Cerebellar nuclear complex (tissue), 1 donor: ENCODE results near the gene GARIN3.

Experiments
- DNase-seq, 2 experiments: peaks; one replicate each; lab custom pipeline; 2025; lab: John Stamatoyannopoulos, UW

GARIN3 gene

GRCh38 chr5:157143127-157143971, 22.7 kb downstream of the GARIN3 start:
- peak in 1 of 2 experiments; percentile 72 for DNase-seq

- peak; percentile 88 to 91 for DNase-seq
Measured at GRCh38 chr5:157142317-157143126, 23.5 kb downstream of the GARIN3 start, which contains the start of gene MED7. MED7 (minus strand) TSS chr5:157142865; CDS start chr5:157139431, 3,434 bp downstream.

GRCh38 chr5:157137691-157138090, 28.4 kb downstream of the GARIN3 start:
- DNase-seq, result no peak

GRCh38 chr5:157132281-157132612, 33.8 kb downstream of the GARIN3 start:
- DNase-seq, result no peak

- DNase-seq, result no peak
Measured at GRCh38 chr5:157130925-157131324, 35.1 kb downstream of the GARIN3 start.

GRCh38 chr5:157121709-157122108, 44.4 kb downstream of the GARIN3 start:
- DNase-seq, result no peak

- DNase-seq, result no peak
Measured at GRCh38 chr5:157120102-157120501, 46.0 kb downstream of the GARIN3 start.

- no peak for DNase-seq
Measured at GRCh38 chr5:157116483-157116954, 49.5 kb downstream of the GARIN3 start.

GRCh38 chr5:157115502-157115901, 50.6 kb downstream of the GARIN3 start:
- no peak for DNase-seq

GRCh38 chr5:157115012-157115411, 51.1 kb downstream of the GARIN3 start:
- DNase-seq, result no peak

GRCh38 chr5:157113002-157113401, 53.1 kb downstream of the GARIN3 start:
- no peak for DNase-seq
